ENCODE data around the gene PHLPP1. TPM values are rescaled to one million over a fixed set of nuclear protein-coding genes. Genes with fewer than 3 reads are reported as not detected.

PHLPP1 gene
- total and polyA plus RNA-seq, 8 donors, result 2.9 to 14.7 (median 8.3) TPM

DNA sequence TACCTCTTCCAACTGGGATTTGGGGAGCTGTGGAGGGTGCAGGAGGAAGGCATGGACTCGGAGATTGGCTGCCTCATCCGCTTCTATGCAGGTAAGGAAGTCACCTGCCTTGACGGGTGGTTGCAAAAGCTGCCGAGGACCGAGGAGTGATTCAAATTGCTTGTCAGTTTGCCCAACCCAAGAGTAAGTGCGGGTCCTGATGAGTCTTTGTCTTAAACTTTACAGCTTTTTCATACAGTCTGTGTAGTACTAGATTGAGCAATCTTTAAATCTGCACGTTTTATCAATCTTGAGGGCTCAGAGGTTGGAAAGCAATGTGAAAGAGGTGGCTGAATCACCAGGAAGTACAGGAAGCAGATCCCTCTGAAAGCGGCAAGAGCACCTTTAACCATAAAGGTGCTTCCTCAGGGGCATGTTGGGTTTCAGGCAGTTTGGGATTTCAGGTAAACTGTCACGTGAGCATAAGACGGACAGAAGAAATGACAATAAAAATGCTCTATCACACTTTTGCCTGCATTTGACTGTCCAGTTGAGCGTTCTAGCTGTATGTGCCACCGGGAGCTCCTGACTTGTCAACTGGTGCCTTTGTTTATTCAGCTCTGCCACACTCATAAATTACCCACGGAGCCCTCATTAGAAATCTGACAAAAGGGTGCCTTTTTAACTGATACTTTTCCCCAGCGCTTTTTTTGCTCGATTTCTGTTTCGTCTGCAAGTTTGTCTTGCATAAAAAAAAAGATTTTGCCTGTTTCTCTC, 2.0 kb downstream of the PHLPP1 start:
- peak in 4 of 6 donors; percentile 36 to 52 (median 42) for DNase-seq
- Histone ChIP-seq H3K4me1 (peaks cover 10 to 22% (median 18%) of the 10 kb centered on the region in 3 donors), H3K4me3 (peak overlapping the region; percentile 48 to 75 (median 66)), H3K36me3 (no peaks in the 10 kb centered on the region), H3K27me3 (no peaks in the 10 kb centered on the region), H3K27ac (peak overlapping the region; percentile 83 to 94 (median 88)), H3K9me3 (no peaks in the 10 kb centered on the region)
- ATAC-seq, result peak in 3 of 4 donors; percentile 8 to 29 (median 25)
- intact Hi-C loops (cut with DNase I), result no loop called here
- TF ChIP-seq, protein P1, sequence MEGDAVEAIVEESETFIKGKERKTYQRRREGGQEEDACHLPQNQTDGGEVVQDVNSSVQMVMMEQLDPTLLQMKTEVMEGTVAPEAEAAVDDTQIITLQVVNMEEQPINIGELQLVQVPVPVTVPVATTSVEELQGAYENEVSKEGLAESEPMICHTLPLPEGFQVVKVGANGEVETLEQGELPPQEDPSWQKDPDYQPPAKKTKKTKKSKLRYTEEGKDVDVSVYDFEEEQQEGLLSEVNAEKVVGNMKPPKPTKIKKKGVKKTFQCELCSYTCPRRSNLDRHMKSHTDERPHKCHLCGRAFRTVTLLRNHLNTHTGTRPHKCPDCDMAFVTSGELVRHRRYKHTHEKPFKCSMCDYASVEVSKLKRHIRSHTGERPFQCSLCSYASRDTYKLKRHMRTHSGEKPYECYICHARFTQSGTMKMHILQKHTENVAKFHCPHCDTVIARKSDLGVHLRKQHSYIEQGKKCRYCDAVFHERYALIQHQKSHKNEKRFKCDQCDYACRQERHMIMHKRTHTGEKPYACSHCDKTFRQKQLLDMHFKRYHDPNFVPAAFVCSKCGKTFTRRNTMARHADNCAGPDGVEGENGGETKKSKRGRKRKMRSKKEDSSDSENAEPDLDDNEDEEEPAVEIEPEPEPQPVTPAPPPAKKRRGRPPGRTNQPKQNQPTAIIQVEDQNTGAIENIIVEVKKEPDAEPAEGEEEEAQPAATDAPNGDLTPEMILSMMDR (IDR thresholded peaks at IDR 0.05), result no peak
- 1% methylated on average over 16 of the region's 16 CpGs for WGBS, 2 donors
- no peak for FAIRE-seq

DNA sequence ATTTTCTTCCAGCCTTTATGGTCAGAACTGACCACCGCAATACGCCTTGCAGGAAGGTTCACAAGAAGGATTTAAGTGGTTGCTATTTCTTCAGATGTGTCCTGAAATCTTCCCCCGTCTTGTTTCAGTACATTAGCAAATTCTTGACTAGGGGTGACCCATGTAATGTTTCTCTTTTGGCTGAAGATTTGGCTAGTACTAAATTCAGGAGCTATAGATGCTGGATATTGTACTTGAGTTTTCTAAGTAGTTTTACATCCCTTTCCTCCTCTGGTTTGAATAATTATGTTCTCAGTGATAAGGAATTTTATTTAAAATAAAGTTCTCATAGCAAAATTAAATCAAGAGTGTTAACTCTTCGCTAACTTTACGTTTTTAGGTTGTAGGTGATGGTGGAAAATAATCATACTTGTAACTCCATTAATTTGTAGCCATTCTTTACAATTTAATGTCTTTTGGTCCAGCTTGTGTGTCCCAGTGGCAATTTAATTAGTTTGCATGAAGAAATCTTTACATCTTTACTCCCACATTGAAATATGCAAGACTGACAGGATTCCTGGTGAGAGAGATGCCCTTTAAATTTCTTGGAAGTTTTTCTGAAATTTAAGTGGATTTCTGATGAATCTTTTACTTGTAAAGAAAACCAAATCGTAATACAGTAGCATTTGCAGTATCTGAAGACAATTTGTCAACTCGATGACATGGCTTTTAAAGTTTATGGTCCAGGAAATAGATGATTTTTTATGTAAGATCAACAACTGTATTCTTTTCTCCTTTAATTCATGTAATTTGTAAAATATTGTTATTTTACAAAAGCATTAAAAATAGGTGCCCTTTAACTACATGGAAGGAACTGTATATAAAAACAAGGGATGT, 2.8 kb downstream of the PHLPP1 start:
- ATAC-seq (no peak), FAIRE-seq (no peak), DNase-seq (no peak)
- no peaks in the 10 kb centered on the region for H3K9me3 ChIP-seq
- peak overlapping the region; percentile 83 to 94 (median 88) for H3K27ac ChIP-seq
- peak overlapping the region; percentile 48 to 75 (median 66) for H3K4me3 ChIP-seq
- WGBS, 2 donors, result 16 to 17% methylated on average over 7 of the region's 7 CpGs
- peaks cover 10 to 22% (median 18%) of the 10 kb centered on the region in 3 donors for H3K4me1 ChIP-seq
- H3K36me3 ChIP-seq, result no peaks in the 10 kb centered on the region
- no peaks in the 10 kb centered on the region for H3K27me3 ChIP-seq
- TF ChIP-seq, protein P1 (IDR thresholded peaks at IDR 0.05), result no peak
- intact Hi-C loops (cut with DNase I), result no loop called here

DNA sequence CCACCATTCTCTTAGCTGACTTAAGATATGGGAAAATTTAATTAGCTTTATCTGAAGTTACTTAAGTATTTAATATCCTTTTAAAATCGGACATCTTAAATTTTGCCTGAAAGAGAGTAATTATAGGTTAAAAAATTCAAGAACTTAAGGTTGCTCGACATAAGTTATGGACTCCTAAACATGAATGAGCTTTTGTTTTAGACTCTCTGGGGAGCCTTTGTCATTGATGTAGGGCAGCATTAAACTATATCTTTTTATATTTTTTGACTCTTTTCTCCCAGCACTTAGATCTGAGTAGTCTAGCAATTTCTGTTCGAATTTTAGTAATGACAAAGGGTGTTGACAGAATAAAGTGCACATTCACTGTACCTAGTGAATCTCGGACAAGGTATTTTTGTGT, 4.7 kb downstream of the PHLPP1 start:
- WGBS, 2 donors, result 31 to 48% methylated on average over 4 of the region's 4 CpGs
- ATAC-seq (no peak), FAIRE-seq (no peak), DNase-seq (no peak)
- Histone ChIP-seq H3K36me3 (no peaks in the 10 kb centered on the region), H3K9me3 (no peaks in the 10 kb centered on the region), H3K27ac (no peak overlapping the region), H3K27me3 (no peaks in the 10 kb centered on the region), H3K4me3 (no peak overlapping the region), H3K4me1 (peaks cover 16 to 27% (median 22%) of the 10 kb centered on the region in 3 donors)
- TF ChIP-seq, protein P1 (IDR thresholded peaks at IDR 0.05), result no peak
- intact Hi-C loops (cut with DNase I), result no loop called here

DNA sequence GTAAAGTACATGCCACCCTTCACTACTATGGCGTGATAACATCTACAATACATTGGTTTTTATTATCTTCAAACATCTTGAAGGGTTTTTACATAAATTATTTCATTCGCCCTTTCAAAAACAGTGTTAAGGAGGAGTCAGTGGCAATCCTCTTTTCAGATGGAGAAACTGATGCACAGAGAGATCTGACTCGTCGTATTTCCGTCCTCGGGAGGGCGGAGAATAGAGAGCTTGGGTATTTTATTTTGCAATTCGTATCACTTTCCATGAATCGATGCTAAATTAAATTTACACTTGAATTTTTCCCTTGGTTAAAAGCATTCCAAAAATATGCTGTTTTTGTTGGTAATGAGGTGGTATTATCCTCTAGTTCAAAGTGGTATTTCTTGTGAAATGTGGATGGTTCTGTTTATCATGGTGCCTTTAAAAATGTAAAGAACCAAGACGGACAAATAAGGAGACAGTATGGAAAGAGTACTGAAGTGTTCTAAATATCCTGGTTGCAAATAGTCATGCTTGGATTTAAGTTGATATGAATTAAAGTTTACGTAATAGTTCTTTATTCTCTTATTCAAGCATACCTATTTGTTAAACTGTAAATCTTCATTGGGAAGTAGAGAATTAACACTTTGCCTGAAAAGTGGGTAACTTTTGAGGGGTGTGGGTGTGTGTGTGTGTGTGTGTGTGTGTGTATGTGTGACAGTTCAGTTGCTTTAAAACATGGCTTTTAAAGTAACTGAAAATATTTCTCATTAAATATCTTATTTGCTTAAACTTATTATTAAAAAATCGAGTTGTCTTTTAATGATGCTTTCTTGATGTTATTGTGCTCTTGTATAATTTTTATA, 5.6 kb downstream of the PHLPP1 start:
- no peaks in the 10 kb centered on the region for H3K36me3 ChIP-seq
- H3K4me1 ChIP-seq, result peaks cover 16 to 27% (median 22%) of the 10 kb centered on the region in 3 donors
- no peak for FAIRE-seq
- DNase-seq, result no peak
- intact Hi-C loops (cut with DNase I), result no loop called here
- H3K4me3 ChIP-seq, result no peak overlapping the region
- H3K27ac ChIP-seq, result no peak overlapping the region
- H3K27me3 ChIP-seq, result no peaks in the 10 kb centered on the region
- TF ChIP-seq, protein P1 (IDR thresholded peaks at IDR 0.05), result no peak
- 75 to 84% methylated on average over 12 of the region's 12 CpGs for WGBS, 2 donors
- ATAC-seq, result no peak
- no peaks in the 10 kb centered on the region for H3K9me3 ChIP-seq
